Psoas muscle (tissue), 8 donors: ENCODE measurements around the gene INSYN2A. TPM values are rescaled to one million over a fixed set of nuclear protein-coding genes. Genes with fewer than 3 reads are reported as not detected.

ENCODE experiments used
- ATAC-seq, 4 donors: fragments of 200-7000 bp; cut with Tn5 transposase; one replicate each; pipeline ENCODE4 v1.9.1; 2020; ENCODE audit warnings: moderate library complexity in 3 of 4, mild to moderate bottlenecking in 2 of 4
- DNase-seq, 2 donors: peaks; one replicate each; pipeline ENCODE4 v3.0.0-alpha.2; 2020
- H3K27ac ChIP-seq: fragments of 200-600 bp; one replicate; pipeline ENCODE4 v1.8.0; 2022
- H3K27me3 ChIP-seq, 3 donors: fragments of 200-600 bp in 1 of 3; one replicate each; pipeline versions ENCODE4 v1.6.1 to v1.8.0; 2013 to 2022; ENCODE audit warnings: low read length in 2 of 3, mild to moderate bottlenecking in 2 of 3, moderate library complexity in 1 of 3; ENCODE audit not compliant: insufficient read depth in 3 of 3
- H3K36me3 ChIP-seq, 2 donors: fragments of 200-600 bp in 1 of 2; one replicate each; pipeline versions ENCODE4 v1.6.1 to v1.8.0; 2013 to 2022; ENCODE audit warnings: low read depth in 1 of 2, mild to moderate bottlenecking in 1 of 2, moderate library complexity in 1 of 2; ENCODE audit not compliant: insufficient read depth in 1 of 2
- H3K4me1 ChIP-seq: fragments of 200-600 bp; one replicate; pipeline ENCODE4 v1.8.0; 2022
- H3K4me3 ChIP-seq: fragments of 200-600 bp; one replicate; pipeline ENCODE4 v1.8.0; 2022; ENCODE audit warnings: mild to moderate bottlenecking
- H3K9me3 ChIP-seq: fragments of 200-600 bp; one replicate; pipeline ENCODE4 v1.8.0; 2022
- WGBS, 3 donors: extraction: QIAGEN DNeasy Blood & Tissue Kit; methylation state at CpG; one replicate each; pipeline versions ENCODE4 v1.1.6 to v1.1.7; 2013; 5-methylcytosine and 5-hydroxymethylcytosine counted together
- intact Hi-C, 2 donors: fragments of 100-400 bp; cut with DNase I; formaldehyde crosslinking; loops; one replicate each; pipeline versions ENCODE4 v1.11.0 to v1.14.2; 2022
- polyA plus RNA-seq, 3 donors: library from polyadenylated mRNA; stranded (reverse); fragments of 200-250 nt; gene quantifications; one replicate each; pipeline ENCODE4 v1.2.3, GENCODE V29; 2013
- total RNA-seq, 4 donors: library from RNA; stranded (reverse); fragmentation: NEBNext Ultra II Directional in 2 of 4; extraction: Animal tissue kit (Norgen Biotek cat#: 25700) in 2 of 4; gene quantifications; one replicate each; pipeline versions ENCODE4 v1.2.1 to v1.2.4, GENCODE V29; 2021 to 2023
- TF ChIP-seq, protein P1 (sequence below): fragments of 200-600 bp; IDR thresholded peaks from one replicate; pipeline ENCODE4 v1.8.0; 2022; ENCODE audit warnings: antibody characterized with exemption
- donor health status: healthy with polysubstance abuse.
- donor health status: DM: no; HTN: no; CAD: no; lungs with moderate emphysema.
- donor health status: Bipolar disorder and iron deficiency.
- donor health status: healthy.
- donor health status: DM: yes; HTN: yes; CAD: no.
- donor health status: DM: no; HTN: no; CAD: no.
- donor health status: DM: no; HTN: no; CAD: no.
- donor health status: DM: yes; HTN: yes; CAD: no.

Gene INSYN2A
- total and polyA plus RNA-seq, 7 donors = 0.01 to 0.19 (median 0.10) TPM; not detected in 2

DNA sequence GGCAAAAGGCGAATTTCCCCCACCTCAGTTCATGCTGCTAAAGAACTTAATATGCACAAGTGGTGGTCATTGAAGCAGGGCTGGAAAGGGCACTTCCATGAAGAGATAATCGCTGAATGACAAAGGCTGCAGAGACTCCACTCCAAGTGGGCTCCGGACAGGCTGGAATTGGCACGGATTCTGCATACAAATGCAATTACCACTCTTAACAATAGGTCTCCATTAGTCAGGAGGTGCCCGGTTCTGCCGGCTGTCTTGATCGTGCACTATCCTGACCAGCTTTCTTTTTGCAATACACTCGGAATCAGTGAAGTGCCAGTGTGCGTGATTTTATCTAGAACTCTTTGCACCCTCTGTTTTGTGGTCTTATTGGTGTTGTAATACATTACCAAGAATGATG lies 49.7 kb downstream of the INSYN2A start:
- no peaks in the 10 kb centered on the region for H3K36me3 ChIP-seq
- WGBS, 3 donors = 60 to 72% (median 61%) methylated on average over 9 of the region's 9 CpGs
- DNase-seq (no peak), ATAC-seq (no peak)
- H3K4me1 ChIP-seq = no peaks in the 10 kb centered on the region
- H3K9me3 ChIP-seq = no peaks in the 10 kb centered on the region
- TF ChIP-seq, protein P1, sequence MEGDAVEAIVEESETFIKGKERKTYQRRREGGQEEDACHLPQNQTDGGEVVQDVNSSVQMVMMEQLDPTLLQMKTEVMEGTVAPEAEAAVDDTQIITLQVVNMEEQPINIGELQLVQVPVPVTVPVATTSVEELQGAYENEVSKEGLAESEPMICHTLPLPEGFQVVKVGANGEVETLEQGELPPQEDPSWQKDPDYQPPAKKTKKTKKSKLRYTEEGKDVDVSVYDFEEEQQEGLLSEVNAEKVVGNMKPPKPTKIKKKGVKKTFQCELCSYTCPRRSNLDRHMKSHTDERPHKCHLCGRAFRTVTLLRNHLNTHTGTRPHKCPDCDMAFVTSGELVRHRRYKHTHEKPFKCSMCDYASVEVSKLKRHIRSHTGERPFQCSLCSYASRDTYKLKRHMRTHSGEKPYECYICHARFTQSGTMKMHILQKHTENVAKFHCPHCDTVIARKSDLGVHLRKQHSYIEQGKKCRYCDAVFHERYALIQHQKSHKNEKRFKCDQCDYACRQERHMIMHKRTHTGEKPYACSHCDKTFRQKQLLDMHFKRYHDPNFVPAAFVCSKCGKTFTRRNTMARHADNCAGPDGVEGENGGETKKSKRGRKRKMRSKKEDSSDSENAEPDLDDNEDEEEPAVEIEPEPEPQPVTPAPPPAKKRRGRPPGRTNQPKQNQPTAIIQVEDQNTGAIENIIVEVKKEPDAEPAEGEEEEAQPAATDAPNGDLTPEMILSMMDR = no peak
- H3K27ac ChIP-seq = no peak overlapping the region
- H3K4me3 ChIP-seq = no peak overlapping the region
- no peaks in the 10 kb centered on the region for H3K27me3 ChIP-seq
- intact Hi-C loops = no loop called here
